ENCODE measurements around the gene SCRN3. TPM values are rescaled to one million over a fixed set of nuclear protein-coding genes. Genes with fewer than 3 reads are reported as not detected.
"Not testable (repeated sequence)": the region's sequence is repeated elsewhere in the genome, so short reads cannot be mapped to it uniquely, and the experiment has no call there.

SCRN3 gene, protein sequence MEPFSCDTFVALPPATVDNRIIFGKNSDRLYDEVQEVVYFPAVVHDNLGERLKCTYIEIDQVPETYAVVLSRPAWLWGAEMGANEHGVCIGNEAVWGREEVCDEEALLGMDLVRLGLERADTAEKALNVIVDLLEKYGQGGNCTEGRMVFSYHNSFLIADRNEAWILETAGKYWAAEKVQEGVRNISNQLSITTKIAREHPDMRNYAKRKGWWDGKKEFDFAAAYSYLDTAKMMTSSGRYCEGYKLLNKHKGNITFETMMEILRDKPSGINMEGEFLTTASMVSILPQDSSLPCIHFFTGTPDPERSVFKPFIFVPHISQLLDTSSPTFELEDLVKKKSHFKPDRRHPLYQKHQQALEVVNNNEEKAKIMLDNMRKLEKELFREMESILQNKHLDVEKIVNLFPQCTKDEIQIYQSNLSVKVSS
- total RNA-seq: 10 to 100 TPM; 21.9 to 24.9 (median 22.7) TPM
- long read RNA-seq, donor 1, partial matches to known transcripts: 1 of 9 reads
- long read RNA-seq, donor 1, other reads (novel, unspliced or antisense): 6 of 9 reads
- long read RNA-seq, donor 2, partial matches to known transcripts: 1 of 10 reads
- long read RNA-seq, donor 2, other reads (novel, unspliced or antisense): 6 of 10 reads

DNA sequence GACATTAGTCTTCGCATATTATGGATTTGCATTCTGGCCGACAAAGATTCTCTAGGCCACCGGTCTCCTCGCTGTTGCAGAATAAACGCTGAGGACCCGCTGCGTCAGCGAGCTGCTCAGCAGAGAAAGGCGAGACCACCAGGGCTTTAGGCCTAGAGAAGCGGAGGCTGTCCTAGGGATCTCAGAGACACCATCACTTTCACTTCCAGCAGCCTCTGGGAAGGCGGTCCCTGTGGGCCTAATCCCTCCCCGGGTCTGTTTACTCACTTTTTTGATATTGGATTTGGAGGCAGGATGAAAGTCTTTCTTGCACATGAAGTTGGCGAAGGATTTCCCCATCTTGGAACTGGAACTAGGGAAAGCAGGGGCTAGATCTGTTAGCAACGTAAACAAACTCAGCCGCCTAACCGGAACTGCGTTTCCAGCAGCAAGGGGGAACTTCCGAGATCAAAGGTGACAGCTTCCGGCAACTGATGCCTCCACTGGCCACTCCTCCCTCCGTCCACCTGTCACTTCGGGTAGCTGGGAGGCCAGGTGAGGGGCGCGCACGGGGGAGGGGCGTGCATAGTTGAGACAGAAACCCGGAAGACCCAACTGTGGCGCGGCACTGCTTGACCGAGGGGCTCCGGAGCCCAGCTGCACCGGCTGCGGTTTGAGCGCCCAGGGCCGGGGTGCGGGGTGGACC is at the start of gene SCRN3:
Gene SCRN3 (plus strand): TSS at position 447 of the 685 bp plus-strand sequence. CDS start 2,554 bp downstream, outside the sequence.
- TF ChIP-seq, protein P1, sequence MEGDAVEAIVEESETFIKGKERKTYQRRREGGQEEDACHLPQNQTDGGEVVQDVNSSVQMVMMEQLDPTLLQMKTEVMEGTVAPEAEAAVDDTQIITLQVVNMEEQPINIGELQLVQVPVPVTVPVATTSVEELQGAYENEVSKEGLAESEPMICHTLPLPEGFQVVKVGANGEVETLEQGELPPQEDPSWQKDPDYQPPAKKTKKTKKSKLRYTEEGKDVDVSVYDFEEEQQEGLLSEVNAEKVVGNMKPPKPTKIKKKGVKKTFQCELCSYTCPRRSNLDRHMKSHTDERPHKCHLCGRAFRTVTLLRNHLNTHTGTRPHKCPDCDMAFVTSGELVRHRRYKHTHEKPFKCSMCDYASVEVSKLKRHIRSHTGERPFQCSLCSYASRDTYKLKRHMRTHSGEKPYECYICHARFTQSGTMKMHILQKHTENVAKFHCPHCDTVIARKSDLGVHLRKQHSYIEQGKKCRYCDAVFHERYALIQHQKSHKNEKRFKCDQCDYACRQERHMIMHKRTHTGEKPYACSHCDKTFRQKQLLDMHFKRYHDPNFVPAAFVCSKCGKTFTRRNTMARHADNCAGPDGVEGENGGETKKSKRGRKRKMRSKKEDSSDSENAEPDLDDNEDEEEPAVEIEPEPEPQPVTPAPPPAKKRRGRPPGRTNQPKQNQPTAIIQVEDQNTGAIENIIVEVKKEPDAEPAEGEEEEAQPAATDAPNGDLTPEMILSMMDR (IDR thresholded peaks at IDR 0.05): no peak
- Histone ChIP-seq H3K9me3 (no peaks in the 10 kb centered on the region), H3K4me1 (ENCODE audit: low read depth) (peaks cover 11% of the 10 kb centered on the region), H3K4me3 (peak within 1 kb of the TSS; percentile 48), H3K36me3 (ENCODE audit: low read depth) (no peaks in the 10 kb centered on the region)
- DNase-seq (peak; percentile 87 to 90 (median 90)), ATAC-seq (peak; percentile 98)
- intact Hi-C loops (cut with DNase I, micrococcal nuclease): no loop called here

DNA sequence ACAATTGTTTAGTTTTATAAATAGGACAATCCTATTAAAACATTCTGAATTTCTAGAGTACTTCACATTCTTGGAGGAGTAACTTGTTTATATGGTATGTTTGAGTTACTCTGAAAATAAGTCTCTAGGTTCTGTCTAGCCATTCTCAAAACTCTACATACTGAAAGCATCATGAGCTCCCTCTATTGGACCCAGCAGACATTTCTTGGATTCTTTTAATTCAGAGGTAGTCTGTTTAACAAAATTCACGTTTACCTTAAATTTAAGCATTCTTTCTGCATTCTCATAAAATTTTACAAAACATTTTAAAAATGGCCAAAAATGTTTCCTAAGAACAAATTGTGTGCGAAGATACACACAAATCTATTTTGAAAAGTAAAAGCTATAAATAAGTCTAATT is 45.5 kb upstream of the SCRN3 start:
- Histone ChIP-seq H3K9me3 (no peaks in the 10 kb centered on the region), H3K4me3 (no peak overlapping the region), H3K36me3 (ENCODE audit: low read depth) (no peaks in the 10 kb centered on the region), H3K4me1 (ENCODE audit: low read depth) (no peaks in the 10 kb centered on the region)
- TF ChIP-seq, protein P1 (IDR thresholded peaks at IDR 0.05): no peak
- no peak for ATAC-seq
- intact Hi-C loops (cut with DNase I, micrococcal nuclease): no loop called here
- no peak for DNase-seq

DNA sequence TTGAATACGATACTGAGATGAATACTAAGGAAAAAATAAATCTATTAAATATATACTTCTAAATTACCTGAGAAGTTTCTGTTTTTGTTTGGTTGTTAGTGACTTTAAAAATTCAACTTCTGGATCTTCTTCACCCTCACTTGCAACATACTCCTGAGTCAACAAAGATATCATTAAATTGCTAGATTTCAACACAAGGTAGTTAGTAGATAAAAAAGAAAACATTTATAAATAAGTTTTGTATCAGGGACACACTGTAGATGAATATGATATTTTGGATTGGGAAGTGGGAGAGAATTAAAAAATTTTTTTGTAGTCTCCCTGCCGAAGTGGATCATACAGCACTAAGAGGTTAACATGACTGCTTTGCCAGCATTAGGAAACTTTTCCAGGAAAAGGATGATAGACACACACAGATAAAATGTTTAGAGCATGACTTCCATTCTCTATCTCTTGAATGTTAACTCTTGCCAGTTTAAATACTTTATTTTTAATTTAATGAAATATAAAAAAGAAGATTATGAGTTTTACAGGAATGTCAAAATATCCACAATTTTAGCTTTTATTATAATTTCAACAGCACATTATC is 44.8 kb upstream of the SCRN3 start:
- TF ChIP-seq, protein P1 (IDR thresholded peaks at IDR 0.05): no peak
- ATAC-seq (no peak), DNase-seq (no peak)
- H3K36me3 ChIP-seq (ENCODE audit: low read depth): no peaks in the 10 kb centered on the region
- H3K4me3 ChIP-seq: no peak overlapping the region
- no peaks in the 10 kb centered on the region for H3K9me3 ChIP-seq
- no peaks in the 10 kb centered on the region for H3K4me1 ChIP-seq (ENCODE audit: low read depth)
- intact Hi-C loops (cut with DNase I, micrococcal nuclease): no loop called here

DNA sequence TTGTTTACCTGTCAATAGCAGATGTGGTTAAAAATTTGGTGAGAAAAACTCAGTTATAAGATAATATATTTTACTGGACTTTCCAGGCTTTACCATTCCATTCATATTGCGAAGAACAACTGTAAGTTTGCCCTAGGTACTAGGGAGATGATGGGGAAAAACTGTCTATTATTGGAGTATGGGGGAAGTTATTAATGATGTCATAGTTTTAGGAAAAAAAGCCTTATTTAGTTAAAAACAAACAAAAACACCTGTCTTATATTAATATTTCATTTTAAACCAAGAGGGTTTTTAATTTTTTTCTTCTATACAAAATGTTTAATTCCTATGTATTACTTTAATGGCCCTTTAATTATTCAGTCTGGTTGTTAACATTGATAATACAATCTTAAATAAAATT is 42.5 kb upstream of the SCRN3 start:
- H3K4me3 ChIP-seq: no peak overlapping the region
- ATAC-seq (no peak), DNase-seq (no peak)
- H3K4me1 ChIP-seq (ENCODE audit: low read depth): no peaks in the 10 kb centered on the region
- intact Hi-C loops (cut with DNase I, micrococcal nuclease): no loop called here
- TF ChIP-seq, protein P1 (IDR thresholded peaks at IDR 0.05): no peak
- no peaks in the 10 kb centered on the region for H3K36me3 ChIP-seq (ENCODE audit: low read depth)
- no peaks in the 10 kb centered on the region for H3K9me3 ChIP-seq

DNA sequence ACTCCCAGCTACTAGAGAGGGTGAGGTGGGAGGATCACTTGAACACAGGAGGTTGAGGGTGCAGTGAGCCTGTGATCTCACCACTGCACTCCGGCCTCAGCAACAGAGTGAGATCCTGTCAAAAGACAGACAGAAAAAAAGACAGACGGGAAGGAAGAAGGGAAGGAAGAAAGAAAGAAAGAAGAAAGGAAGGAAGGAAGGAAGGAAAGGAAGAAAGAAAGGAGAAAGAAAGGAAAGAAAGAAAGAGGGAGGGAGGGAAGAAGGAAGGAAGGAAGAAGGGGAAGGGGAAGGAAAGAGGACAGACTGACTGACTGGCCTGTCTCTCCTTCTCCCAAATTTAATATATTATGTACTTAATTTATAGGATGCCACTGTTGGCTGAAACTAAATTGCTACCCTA is 39.2 kb upstream of the SCRN3 start:
- H3K4me3 ChIP-seq: no peak overlapping the region
- TF ChIP-seq, protein P1 (IDR thresholded peaks at IDR 0.05): no peak
- no peaks in the 10 kb centered on the region for H3K4me1 ChIP-seq (ENCODE audit: low read depth)
- H3K9me3 ChIP-seq: no peaks in the 10 kb centered on the region
- no peak for ATAC-seq
- no peak for DNase-seq
- H3K36me3 ChIP-seq (ENCODE audit: low read depth): no peaks in the 10 kb centered on the region
- intact Hi-C loops (cut with DNase I, micrococcal nuclease): no loop called here

DNA sequence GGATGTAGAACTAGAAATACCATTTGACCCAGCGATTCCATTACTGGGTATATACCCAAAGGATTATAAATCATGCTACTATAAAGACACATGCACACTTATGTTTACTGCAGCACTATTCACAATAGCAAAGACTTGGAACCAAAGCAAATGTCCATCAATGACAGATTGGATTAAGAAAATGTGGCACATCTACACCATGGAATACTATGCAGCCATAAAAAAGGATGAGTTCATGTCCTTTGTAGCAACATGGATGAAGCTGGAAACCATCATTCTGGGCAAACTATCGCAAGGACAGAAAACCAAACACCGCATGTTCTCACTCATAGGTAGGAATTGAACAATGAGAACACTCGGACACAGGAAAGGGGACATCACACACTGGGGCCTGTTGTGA is 35.9 kb upstream of the SCRN3 start:
- H3K36me3 ChIP-seq (ENCODE audit: low read depth); H3K9me3 ChIP-seq; intact Hi-C loops (cut with DNase I, micrococcal nuclease): not testable (repeated sequence)

More for the DNA sequence above, 35.9 kb upstream of the SCRN3 start:
- H3K4me1 ChIP-seq (ENCODE audit: low read depth); ATAC-seq; H3K4me3 ChIP-seq; DNase-seq: not testable (repeated sequence)
